GM12892 (cell line): ENCODE results near the gene DISP2.

Experiments used
- POLR2A ChIP-seq: IDR thresholded peaks from 2 replicates; pipeline ENCODE4 v1.6.1; 2011; ENCODE audit warnings: low read depth, low read length, control low read depth
- POLR2AphosphoS5 ChIP-seq: IDR thresholded peaks from 2 replicates; pipeline ENCODE4 v1.6.1; 2011; ENCODE audit warnings: low read depth, low read length, control low read depth
- TAF1 ChIP-seq: IDR thresholded peaks from 2 replicates; pipeline ENCODE4 v1.6.1; 2011; ENCODE audit warnings: low read depth, mild to moderate bottlenecking, control low read depth, low read length, borderline replicate concordance

GRCh38 chr15:40352281-40352901 is 5.6 kb upstream of the DISP2 start:
- TF ChIP-seq POLR2A = no peak
- no peak for TF ChIP-seq POLR2AphosphoS5
- TF ChIP-seq TAF1 = no peak
